ENCODE data around the gene HNRNPUL2. TPM values are rescaled to one million over a fixed set of nuclear protein-coding genes. Genes with fewer than 3 reads are reported as not detected.

Gene HNRNPUL2
- total and polyA plus RNA-seq, 9 of the 15 experiments (the other 6 are each of a cell fraction or from before 2014, with no cell fraction given), result 0.89 to 44.3 (median 15.2) TPM

DNA sequence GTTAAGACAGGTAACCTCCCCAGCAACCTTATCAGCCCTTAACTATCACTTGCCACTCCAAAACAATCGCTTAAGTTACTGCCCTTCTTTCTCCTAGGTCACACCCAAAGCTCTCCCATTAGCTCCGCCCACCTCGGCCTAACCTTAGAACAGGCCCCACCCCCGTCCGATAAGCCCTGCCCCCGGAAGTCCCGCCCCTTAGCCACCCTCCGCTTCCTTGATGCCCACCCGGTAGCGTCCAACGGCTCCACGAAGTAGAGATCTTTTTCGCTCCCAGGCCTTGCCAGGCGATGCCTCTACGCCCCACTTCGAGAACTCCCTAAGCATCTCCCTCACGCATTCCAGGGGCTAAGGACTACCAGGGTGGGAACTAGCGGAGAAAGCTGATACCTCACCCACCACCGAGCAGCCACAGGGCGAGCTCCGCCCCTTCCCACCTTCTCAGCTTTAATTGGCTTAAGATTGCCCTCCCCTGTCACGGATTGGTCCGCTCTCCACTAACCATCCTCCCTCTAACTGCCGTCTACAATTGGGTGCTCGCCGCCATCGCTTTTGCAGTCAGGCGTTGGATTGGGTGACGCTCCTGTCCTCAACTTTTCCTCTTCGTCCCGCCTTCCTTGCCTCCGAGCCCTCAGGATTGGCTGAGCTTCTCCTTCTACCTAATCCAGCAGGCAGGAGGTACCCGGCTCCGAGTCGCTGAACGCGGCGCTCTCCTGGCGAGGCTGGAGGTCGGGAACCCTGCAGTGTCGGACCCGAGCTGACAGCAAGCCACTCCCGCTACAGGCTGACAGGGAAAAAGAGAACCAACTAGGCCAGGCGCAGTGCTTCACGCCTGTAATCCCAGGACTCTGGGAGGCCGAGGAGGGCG lies 26.7 kb upstream of the HNRNPUL2 start, which contains the start of gene ZBTB3 (continued):
- TF ChIP-seq CHD2 (IDR thresholded peaks at IDR 0.05; ENCODE audit: low read depth, low read length) (peak; percentile 87), ZNF253 (CRISPR knock-in tag; conservative IDR thresholded peaks at IDR 0.05) (no peak), HDAC2 (IDR thresholded peaks at IDR 0.05) (no peak), MCM2 (IDR thresholded peaks at IDR 0.05; ENCODE audit: low read depth) (no peak), SAFB2 (IDR thresholded peaks at IDR 0.05; ENCODE audit: borderline replicate concordance, low read depth, low read length, severe bottlenecking) (no peak), KLF6 (CRISPR knock-in tag; IDR thresholded peaks at IDR 0.05; ENCODE audit: borderline replicate concordance) (no peak), ATF4 (CRISPR knock-in tag; IDR thresholded peaks at IDR 0.05) (no peak), PRMT5 (CRISPR knock-in tag; IDR thresholded peaks at IDR 0.05) (no peak), DEAF1 (CRISPR knock-in tag; IDR thresholded peaks at IDR 0.05) (no peak), IFI16 (CRISPR knock-in tag; IDR thresholded peaks at IDR 0.05) (no peak), HLTF (IDR thresholded peaks at IDR 0.05) (no peak), SOX6 (IDR thresholded peaks at IDR 0.05) (peak; percentile 70), POLR2AphosphoS2 (IDR thresholded peaks at IDR 0.05; ENCODE audit: low read length) (peak; percentile 61; the same call in 1 of the 2 replicates), KLF13 (tag; IDR thresholded peaks at IDR 0.05; ENCODE audit: borderline replicate concordance, low read depth) (no peak), RFX5 (IDR thresholded peaks at IDR 0.05; ENCODE audit: low read depth, low read length) (no peak)
- TF ChIP-seq, protein P1, sequence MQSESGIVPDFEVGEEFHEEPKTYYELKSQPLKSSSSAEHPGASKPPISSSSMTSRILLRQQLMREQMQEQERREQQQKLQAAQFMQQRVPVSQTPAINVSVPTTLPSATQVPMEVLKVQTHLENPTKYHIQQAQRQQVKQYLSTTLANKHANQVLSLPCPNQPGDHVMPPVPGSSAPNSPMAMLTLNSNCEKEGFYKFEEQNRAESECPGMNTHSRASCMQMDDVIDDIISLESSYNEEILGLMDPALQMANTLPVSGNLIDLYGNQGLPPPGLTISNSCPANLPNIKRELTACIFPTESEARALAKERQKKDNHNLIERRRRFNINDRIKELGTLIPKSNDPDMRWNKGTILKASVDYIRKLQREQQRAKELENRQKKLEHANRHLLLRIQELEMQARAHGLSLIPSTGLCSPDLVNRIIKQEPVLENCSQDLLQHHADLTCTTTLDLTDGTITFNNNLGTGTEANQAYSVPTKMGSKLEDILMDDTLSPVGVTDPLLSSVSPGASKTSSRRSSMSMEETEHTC (IDR thresholded peaks at IDR 0.05), result no peak
- TF ChIP-seq, protein P2, sequence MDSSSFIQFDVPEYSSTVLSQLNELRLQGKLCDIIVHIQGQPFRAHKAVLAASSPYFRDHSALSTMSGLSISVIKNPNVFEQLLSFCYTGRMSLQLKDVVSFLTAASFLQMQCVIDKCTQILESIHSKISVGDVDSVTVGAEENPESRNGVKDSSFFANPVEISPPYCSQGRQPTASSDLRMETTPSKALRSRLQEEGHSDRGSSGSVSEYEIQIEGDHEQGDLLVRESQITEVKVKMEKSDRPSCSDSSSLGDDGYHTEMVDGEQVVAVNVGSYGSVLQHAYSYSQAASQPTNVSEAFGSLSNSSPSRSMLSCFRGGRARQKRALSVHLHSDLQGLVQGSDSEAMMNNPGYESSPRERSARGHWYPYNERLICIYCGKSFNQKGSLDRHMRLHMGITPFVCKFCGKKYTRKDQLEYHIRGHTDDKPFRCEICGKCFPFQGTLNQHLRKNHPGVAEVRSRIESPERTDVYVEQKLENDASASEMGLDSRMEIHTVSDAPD (CRISPR knock-in tag; IDR thresholded peaks at IDR 0.05), result no peak
- TF ChIP-seq, protein P3, sequence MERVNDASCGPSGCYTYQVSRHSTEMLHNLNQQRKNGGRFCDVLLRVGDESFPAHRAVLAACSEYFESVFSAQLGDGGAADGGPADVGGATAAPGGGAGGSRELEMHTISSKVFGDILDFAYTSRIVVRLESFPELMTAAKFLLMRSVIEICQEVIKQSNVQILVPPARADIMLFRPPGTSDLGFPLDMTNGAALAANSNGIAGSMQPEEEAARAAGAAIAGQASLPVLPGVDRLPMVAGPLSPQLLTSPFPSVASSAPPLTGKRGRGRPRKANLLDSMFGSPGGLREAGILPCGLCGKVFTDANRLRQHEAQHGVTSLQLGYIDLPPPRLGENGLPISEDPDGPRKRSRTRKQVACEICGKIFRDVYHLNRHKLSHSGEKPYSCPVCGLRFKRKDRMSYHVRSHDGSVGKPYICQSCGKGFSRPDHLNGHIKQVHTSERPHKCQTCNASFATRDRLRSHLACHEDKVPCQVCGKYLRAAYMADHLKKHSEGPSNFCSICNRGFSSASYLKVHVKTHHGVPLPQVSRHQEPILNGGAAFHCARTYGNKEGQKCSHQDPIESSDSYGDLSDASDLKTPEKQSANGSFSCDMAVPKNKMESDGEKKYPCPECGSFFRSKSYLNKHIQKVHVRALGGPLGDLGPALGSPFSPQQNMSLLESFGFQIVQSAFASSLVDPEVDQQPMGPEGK (CRISPR knock-in tag; IDR thresholded peaks at IDR 0.05; ENCODE audit: borderline replicate concordance), result no peak
